Large intestine (tissue), 3 donors: ENCODE measurements around the gene UBA6. TPM values are rescaled to one million over a fixed set of nuclear protein-coding genes. Genes with fewer than 3 reads are reported as not detected.

ENCODE experiments used
- DNase-seq, 2 donors: peaks; one replicate each; pipeline versions ENCODE4 v3.0.0 to v3.0.0-alpha.2; 2013
- H3K27ac ChIP-seq: one replicate; pipeline ENCODE4 v1.5.1; 2013; ENCODE audit warnings: low read length
- H3K27me3 ChIP-seq: 2 replicates; pipeline ENCODE4 v1.6.1; 2013; ENCODE audit warnings: low read length; ENCODE audit not compliant: control insufficient read depth, insufficient read depth
- H3K36me3 ChIP-seq: 2 replicates; pipeline ENCODE4 v1.6.1; 2013; ENCODE audit warnings: low read length; ENCODE audit not compliant: control insufficient read depth, insufficient read depth
- H3K4me1 ChIP-seq: one replicate; pipeline ENCODE4 v1.6.1; 2013; ENCODE audit warnings: low read length; ENCODE audit not compliant: control insufficient read depth, insufficient read depth
- H3K4me3 ChIP-seq: one replicate; pipeline ENCODE4 v1.5.1; 2013; ENCODE audit warnings: low read length
- H3K9me3 ChIP-seq: one replicate; pipeline ENCODE4 v1.6.1; 2013; ENCODE audit warnings: mild to moderate bottlenecking, low read depth, low read length, moderate library complexity; ENCODE audit not compliant: control insufficient read depth
- WGBS: methylation state at CpG from one replicate; pipeline ENCODE4 v1.1.5; 2013; ENCODE audit warnings: low lambda C conversion rate; ENCODE audit not compliant: insufficient coverage; 5-methylcytosine and 5-hydroxymethylcytosine counted together
- polyA plus RNA-seq: library from polyadenylated mRNA; unstranded; fragments of 120-200 nt; gene quantifications from one replicate; pipeline ENCODE4 v1.2.1, GENCODE V29; 2013

The UBA6 gene
- polyA plus RNA-seq, 1 donor = 27.2 TPM

- no peaks in the 10 kb centered on the region for H3K36me3 ChIP-seq
- no peak overlapping the region for H3K4me3 ChIP-seq
- H3K27me3 ChIP-seq = no peaks in the 10 kb centered on the region
- no peaks in the 10 kb centered on the region for H3K4me1 ChIP-seq
- no peaks in the 10 kb centered on the region for H3K9me3 ChIP-seq
- no peak for DNase-seq
- H3K27ac ChIP-seq = no peak overlapping the region
Observed at GRCh38 chr4:67584496-67584895, 116.5 kb downstream of the UBA6 start.

- no peaks in the 10 kb centered on the region for H3K4me1 ChIP-seq
- H3K36me3 ChIP-seq = no peaks in the 10 kb centered on the region
- H3K9me3 ChIP-seq = no peaks in the 10 kb centered on the region
- H3K4me3 ChIP-seq = no peak overlapping the region
- WGBS = 33% methylated on average over 1 of the region's 2 CpGs
- DNase-seq = no peak
- H3K27me3 ChIP-seq = no peaks in the 10 kb centered on the region
- H3K27ac ChIP-seq = no peak overlapping the region
Observed at GRCh38 chr4:67581913-67582312, 119.0 kb downstream of the UBA6 start.

GRCh38 chr4:67581208-67581857 lies 119.6 kb downstream of the UBA6 start:
- no peaks in the 10 kb centered on the region for H3K4me1 ChIP-seq
- H3K4me3 ChIP-seq = no peak overlapping the region
- H3K9me3 ChIP-seq = no peaks in the 10 kb centered on the region
- H3K36me3 ChIP-seq = no peaks in the 10 kb centered on the region
- no peak for DNase-seq
- H3K27me3 ChIP-seq = no peaks in the 10 kb centered on the region
- WGBS = 94% methylated on average over 7 of the region's 8 CpGs
- no peak overlapping the region for H3K27ac ChIP-seq

DNA sequence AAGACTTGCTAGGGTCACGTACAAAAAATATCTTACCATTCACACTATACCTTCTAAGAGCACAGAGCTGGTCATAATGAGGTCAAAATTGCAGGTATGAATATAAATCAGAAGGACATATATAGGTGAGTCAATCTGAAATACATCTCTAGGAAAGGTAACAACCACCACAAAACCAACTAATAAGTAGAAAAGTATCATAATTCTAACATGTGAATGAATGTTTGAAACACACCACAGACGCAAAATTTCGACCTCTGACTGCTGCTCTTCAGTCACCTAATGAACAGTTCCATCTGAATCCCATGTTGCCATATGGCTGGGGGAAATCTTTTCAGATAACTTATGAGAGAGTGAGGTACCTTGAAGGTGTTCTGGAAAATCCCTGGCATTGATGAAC lies 120.4 kb downstream of the UBA6 start:
- DNase-seq = no peak
- H3K9me3 ChIP-seq = no peaks in the 10 kb centered on the region
- no peaks in the 10 kb centered on the region for H3K4me1 ChIP-seq
- no peaks in the 10 kb centered on the region for H3K36me3 ChIP-seq
- H3K27me3 ChIP-seq = no peaks in the 10 kb centered on the region
- H3K4me3 ChIP-seq = no peak overlapping the region
- WGBS = no CpG with 5 or more reads among the region's 3 CpGs
- H3K27ac ChIP-seq = no peak overlapping the region

DNA sequence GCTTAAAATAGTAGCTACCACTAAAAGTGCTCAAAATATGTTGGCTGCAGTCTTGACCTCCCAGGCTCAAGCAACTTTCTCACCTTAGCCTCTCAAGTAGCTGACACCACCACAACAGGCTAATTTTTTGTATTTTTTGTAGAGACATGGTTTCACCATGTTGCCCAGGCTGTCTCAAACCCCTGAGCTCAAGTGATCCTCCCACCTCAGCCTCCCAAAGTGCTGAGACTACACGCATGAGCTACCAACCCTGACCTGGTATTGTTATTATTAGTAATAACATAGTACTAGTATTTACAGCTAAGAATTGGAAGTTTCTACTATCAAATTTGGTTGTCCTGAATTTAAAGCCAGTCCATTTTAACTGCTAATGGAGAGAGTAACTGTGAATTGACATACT lies 124.4 kb downstream of the UBA6 start:
- Histone ChIP-seq H3K4me1 (no peaks in the 10 kb centered on the region), H3K27me3 (no peaks in the 10 kb centered on the region), H3K9me3 (no peaks in the 10 kb centered on the region), H3K27ac (no peak overlapping the region), H3K36me3 (no peaks in the 10 kb centered on the region), H3K4me3 (no peak overlapping the region)
- DNase-seq = no peak
- WGBS = no CpG with 5 or more reads among the region's 1 CpG

- H3K36me3 ChIP-seq = no peaks in the 10 kb centered on the region
- DNase-seq = no peak
- no peaks in the 10 kb centered on the region for H3K9me3 ChIP-seq
- 84% methylated on average over 4 of the region's 4 CpGs for WGBS
- H3K27ac ChIP-seq = no peak overlapping the region
- no peaks in the 10 kb centered on the region for H3K27me3 ChIP-seq
- no peaks in the 10 kb centered on the region for H3K4me1 ChIP-seq
- no peak overlapping the region for H3K4me3 ChIP-seq
Observed at GRCh38 chr4:67576059-67576466, 124.9 kb downstream of the UBA6 start.

GRCh38 chr4:67575232-67576058 lies 125.5 kb downstream of the UBA6 start:
- H3K27me3 ChIP-seq = no peaks in the 10 kb centered on the region
- no peaks in the 10 kb centered on the region for H3K9me3 ChIP-seq
- no peak overlapping the region for H3K27ac ChIP-seq
- no peaks in the 10 kb centered on the region for H3K36me3 ChIP-seq
- DNase-seq = no peak
- H3K4me3 ChIP-seq = no peak overlapping the region
- 64% methylated on average over 5 of the region's 13 CpGs for WGBS
- H3K4me1 ChIP-seq = no peaks in the 10 kb centered on the region

DNA sequence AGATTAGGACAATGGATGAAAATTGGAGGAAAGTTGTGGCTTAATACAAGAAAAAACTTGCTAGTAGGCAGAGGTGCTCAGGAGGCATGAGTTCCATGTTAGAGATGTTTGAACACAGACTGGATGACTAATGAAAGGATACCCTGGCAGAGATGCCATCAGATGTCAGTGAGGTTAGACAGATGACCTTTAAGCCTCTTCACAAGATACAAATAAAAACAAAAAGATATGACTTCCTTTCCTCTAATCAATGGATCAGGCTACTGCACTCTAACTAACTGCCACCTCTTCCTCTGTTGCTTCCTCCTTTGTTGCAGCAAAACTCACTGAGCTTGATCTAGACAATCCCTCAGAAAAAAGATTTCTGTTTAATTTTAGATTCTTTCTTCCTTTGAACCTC lies 127.8 kb downstream of the UBA6 start:
- H3K9me3 ChIP-seq = no peaks in the 10 kb centered on the region
- H3K27me3 ChIP-seq = no peaks in the 10 kb centered on the region
- no peak for DNase-seq
- no peak overlapping the region for H3K27ac ChIP-seq
- H3K36me3 ChIP-seq = no peaks in the 10 kb centered on the region
- no peak overlapping the region for H3K4me3 ChIP-seq
- H3K4me1 ChIP-seq = no peaks in the 10 kb centered on the region

GRCh38 chr4:67571975-67572374 lies 129.0 kb downstream of the UBA6 start:
- H3K27me3 ChIP-seq = no peaks in the 10 kb centered on the region
- H3K4me1 ChIP-seq = no peaks in the 10 kb centered on the region
- no peak overlapping the region for H3K4me3 ChIP-seq
- no CpG with 5 or more reads among the region's 1 CpG for WGBS
- H3K9me3 ChIP-seq = no peaks in the 10 kb centered on the region
- H3K36me3 ChIP-seq = no peaks in the 10 kb centered on the region
- H3K27ac ChIP-seq = no peak overlapping the region
- no peak for DNase-seq

DNA sequence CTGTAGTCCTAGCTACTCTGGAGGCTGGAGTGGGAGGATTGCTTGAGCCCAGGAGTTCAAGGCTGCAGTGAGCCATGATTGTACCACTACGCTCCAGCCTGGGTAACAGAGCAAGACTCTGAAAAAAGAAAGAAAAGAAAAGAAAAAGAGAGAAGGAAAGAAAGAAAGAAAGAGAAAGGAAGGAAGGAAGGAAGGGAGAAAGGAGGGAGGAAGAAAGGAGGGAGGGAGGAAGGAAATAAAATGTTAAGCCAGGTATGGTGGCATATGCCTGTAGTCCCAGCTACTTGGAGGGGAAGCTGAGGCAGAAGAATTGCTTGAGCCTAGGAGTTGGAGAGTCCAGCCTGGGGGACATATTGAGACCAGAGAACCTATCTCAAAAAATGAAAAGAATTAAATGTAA lies 130.4 kb downstream of the UBA6 start:
- DNase-seq = no peak
- 100% methylated on average over 1 of the region's 1 CpG for WGBS
- Histone ChIP-seq H3K4me3 (no peak overlapping the region), H3K36me3 (no peaks in the 10 kb centered on the region), H3K9me3 (no peaks in the 10 kb centered on the region), H3K27ac (no peak overlapping the region), H3K27me3 (no peaks in the 10 kb centered on the region), H3K4me1 (no peaks in the 10 kb centered on the region)

- H3K4me1 ChIP-seq = no peaks in the 10 kb centered on the region
- no peaks in the 10 kb centered on the region for H3K9me3 ChIP-seq
- no peak for DNase-seq
- H3K27me3 ChIP-seq = no peaks in the 10 kb centered on the region
- no peak overlapping the region for H3K4me3 ChIP-seq
- WGBS = no CpG with 5 or more reads among the region's 2 CpGs
- H3K36me3 ChIP-seq = no peaks in the 10 kb centered on the region
- no peak overlapping the region for H3K27ac ChIP-seq
Observed at GRCh38 chr4:67568820-67569219, 132.1 kb downstream of the UBA6 start.
